ENCODE data around the gene CD209. TPM values are rescaled to one million over a fixed set of nuclear protein-coding genes. Genes with fewer than 3 reads are reported as not detected.

CD209 gene
- polyA plus RNA-seq, 3 donors = 1.1 to 2.1 (median 1.8) TPM

- H4K20me1 ChIP-seq (ENCODE audit: insufficient read depth, low read length) = no peaks in the 10 kb centered on the region
- no peak overlapping the region for H3K4me3 ChIP-seq (replicated peaks in 1 of 3; ENCODE audit: low read depth in 2 of 3, low read length in 3 of 3)
- no peaks in the 10 kb centered on the region for H3K36me3 ChIP-seq (replicated peaks in 1 of 2; ENCODE audit: control insufficient read depth in 1 of 2, insufficient read depth in 2 of 2, low read length in 2 of 2)
- H3K79me2 ChIP-seq (ENCODE audit: insufficient read depth, low read length) = no peaks in the 10 kb centered on the region
- H3K9ac ChIP-seq (ENCODE audit: insufficient read depth, low read length, poor library complexity, severe bottlenecking) = no peak overlapping the region
- Mint-ChIP-seq H3K9me3 (peaks cover 25 to 47% (median 38%) of the 10 kb centered on the region in 7 donors), H3K27ac (no peak overlapping the region), H3K4me1 (peaks cover 12% of the 10 kb centered on the region), H3K36me3 (peaks cover 2 to 6% of the 10 kb centered on the region in 2 donors), H3K4me3 (no peak overlapping the region), H3K27me3 (ENCODE audit: low read depth in 3 of 3) (peaks cover 2 to 5% (median 4%) of the 10 kb centered on the region in 3 donors)
- H3K27me3 ChIP-seq (ENCODE audit: control insufficient read depth in 2 of 2, insufficient read depth in 2 of 2, low read length in 2 of 2) = no peaks in the 10 kb centered on the region
- intact Hi-C loops (cut with micrococcal nuclease) = no loop called here
- WGBS (ENCODE audit: insufficient coverage) = no CpG with 5 or more reads among the region's 1 CpG
- H3K9me3 ChIP-seq (replicated peaks in 1 of 2; ENCODE audit: control insufficient read depth in 1 of 2, insufficient read depth in 1 of 2, low read length in 2 of 2) = peaks cover 29 to 44% of the 10 kb centered on the region in 2 donors
- no peak for TF ChIP-seq CTCF (IDR thresholded peaks at IDR 0.05)
- no peaks in the 10 kb centered on the region for H3K4me1 ChIP-seq (ENCODE audit: control insufficient read depth in 1 of 2, insufficient read depth in 2 of 2, low read length in 2 of 2)
- no peak overlapping the region for H3K4me2 ChIP-seq (replicated peaks; ENCODE audit: extremely low read depth, low read length, poor library complexity, severe bottlenecking)
- no peak overlapping the region for H2AFZ ChIP-seq (ENCODE audit: insufficient read depth, low read depth, low read length, poor library complexity, severe bottlenecking)
- DNase-seq = no peak
- H3K27ac ChIP-seq (ENCODE audit: low read depth in 1 of 2, low read length in 2 of 2) = no peak overlapping the region
Observed at GRCh38 chr19:7759156-7759555, 11.8 kb upstream of the CD209 start.

GRCh38 chr19:7757358-7757757 is 10.0 kb upstream of the CD209 start:
- Mint-ChIP-seq H3K4me1 (peaks cover 1% of the 10 kb centered on the region), H3K36me3 (peaks cover 2 to 6% of the 10 kb centered on the region in 2 donors), H3K27me3 (ENCODE audit: low read depth in 3 of 3) (peaks cover 0 to 4% (median 2%) of the 10 kb centered on the region in 3 donors), H3K9me3 (peaks cover 25 to 47% (median 38%) of the 10 kb centered on the region in 7 donors), H3K4me3 (no peak overlapping the region), H3K27ac (peak overlapping the region in 1 of 7 donors; percentile 41)
- H3K4me3 ChIP-seq (replicated peaks in 1 of 3; ENCODE audit: low read depth in 2 of 3, low read length in 3 of 3) = no peak overlapping the region
- intact Hi-C loops (cut with micrococcal nuclease) = no loop called here
- DNase-seq = no peak
- H3K9ac ChIP-seq (ENCODE audit: insufficient read depth, low read length, poor library complexity, severe bottlenecking) = no peak overlapping the region
- no peaks in the 10 kb centered on the region for H3K27me3 ChIP-seq (ENCODE audit: control insufficient read depth in 2 of 2, insufficient read depth in 2 of 2, low read length in 2 of 2)
- H3K4me2 ChIP-seq (replicated peaks; ENCODE audit: extremely low read depth, low read length, poor library complexity, severe bottlenecking) = no peak overlapping the region
- TF ChIP-seq CTCF (IDR thresholded peaks at IDR 0.05) = no peak
- H3K36me3 ChIP-seq (replicated peaks in 1 of 2; ENCODE audit: control insufficient read depth in 1 of 2, insufficient read depth in 2 of 2, low read length in 2 of 2) = no peaks in the 10 kb centered on the region
- H3K79me2 ChIP-seq (ENCODE audit: insufficient read depth, low read length) = no peaks in the 10 kb centered on the region
- WGBS (ENCODE audit: insufficient coverage) = 93% methylated on average over 3 of the region's 3 CpGs
- no peak overlapping the region for H3K27ac ChIP-seq (ENCODE audit: low read depth in 1 of 2, low read length in 2 of 2)
- H4K20me1 ChIP-seq (ENCODE audit: insufficient read depth, low read length) = no peaks in the 10 kb centered on the region
- H3K4me1 ChIP-seq (ENCODE audit: control insufficient read depth in 1 of 2, insufficient read depth in 2 of 2, low read length in 2 of 2) = no peaks in the 10 kb centered on the region
- H3K9me3 ChIP-seq (replicated peaks in 1 of 2; ENCODE audit: control insufficient read depth in 1 of 2, insufficient read depth in 1 of 2, low read length in 2 of 2) = peaks cover 29 to 44% of the 10 kb centered on the region in 2 donors
- no peak overlapping the region for H2AFZ ChIP-seq (ENCODE audit: insufficient read depth, low read depth, low read length, poor library complexity, severe bottlenecking)

Data from CD14-positive monocyte (primary cell).